Stimulated activated CD8-positive, alpha-beta memory T cell treated with anti-CD3 and anti-CD28 coated beads, Interleukin-7, amount 100 ng/mL, for 24 hours (primary cell): ENCODE results near the gene ZNF488.

Experiments
- DNase-seq: peaks from one replicate; pipeline ENCODE4 v3.0.0-alpha.2; 2020; ENCODE audit warnings: low read depth

The ZNF488 gene

GRCh38 chr10:47366181-47366631 is 17.9 kb downstream of the ZNF488 start:
- no peak for DNase-seq

DNA sequence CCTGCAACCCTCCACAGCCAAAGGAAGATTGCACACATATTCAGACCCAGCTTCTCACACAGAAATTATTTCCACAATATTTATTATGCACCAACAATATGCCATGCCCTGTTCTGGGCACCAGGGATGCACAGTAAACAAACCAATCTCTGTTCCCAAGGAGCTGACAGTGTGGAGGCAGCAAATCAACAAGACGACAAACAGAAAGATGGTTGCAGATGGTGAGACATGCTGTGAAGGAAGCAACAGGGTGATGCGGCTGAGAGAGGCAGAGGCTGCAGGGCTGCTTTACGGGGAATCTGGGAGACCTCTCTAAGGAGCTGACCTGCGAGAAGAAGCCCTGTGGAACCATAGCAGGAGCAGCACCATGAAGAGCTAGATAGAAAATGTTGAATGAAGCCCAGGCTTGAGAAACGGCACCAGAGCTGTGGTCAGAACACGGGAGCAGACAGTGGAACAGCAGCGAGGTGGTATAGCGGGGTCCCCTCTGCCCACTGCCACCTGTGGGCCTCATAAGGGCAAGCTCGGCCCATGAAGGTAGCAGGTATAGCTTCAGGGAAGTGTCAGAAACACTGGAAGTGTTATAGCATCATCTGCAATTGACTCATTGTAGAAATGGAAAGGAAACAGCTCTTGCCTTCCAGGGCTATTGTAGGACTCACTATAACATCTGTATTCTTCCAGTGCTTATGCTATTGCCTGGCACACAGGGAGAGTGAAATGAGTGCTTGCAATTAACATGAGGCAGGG is 18.5 kb downstream of the ZNF488 start:
- DNase-seq = no peak

- DNase-seq = no peak
Observed at GRCh38 chr10:47364911-47365310, 19.2 kb downstream of the ZNF488 start.

DNA sequence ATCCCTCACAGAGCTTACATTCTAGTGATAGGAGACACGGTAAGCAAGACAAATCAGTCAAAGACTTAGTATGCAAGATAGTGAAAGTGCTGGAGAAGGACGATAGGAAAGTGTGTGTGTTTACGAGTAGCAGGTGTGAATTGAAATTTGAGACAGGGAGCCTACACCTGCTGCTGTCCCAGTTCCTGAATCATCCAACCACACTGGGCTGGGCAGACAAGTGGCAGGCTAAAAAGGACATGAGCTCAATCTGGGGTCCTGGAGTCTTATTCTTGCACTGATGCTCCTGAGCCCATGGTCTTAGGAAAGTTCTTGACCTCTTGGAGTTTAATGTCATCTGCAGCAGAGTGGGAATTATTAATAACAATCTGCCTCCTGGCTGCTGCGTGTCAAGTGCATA is 19.7 kb downstream of the ZNF488 start:
- no peak for DNase-seq

- no peak for DNase-seq
Observed at GRCh38 chr10:47363781-47364180, 20.3 kb downstream of the ZNF488 start.

DNA sequence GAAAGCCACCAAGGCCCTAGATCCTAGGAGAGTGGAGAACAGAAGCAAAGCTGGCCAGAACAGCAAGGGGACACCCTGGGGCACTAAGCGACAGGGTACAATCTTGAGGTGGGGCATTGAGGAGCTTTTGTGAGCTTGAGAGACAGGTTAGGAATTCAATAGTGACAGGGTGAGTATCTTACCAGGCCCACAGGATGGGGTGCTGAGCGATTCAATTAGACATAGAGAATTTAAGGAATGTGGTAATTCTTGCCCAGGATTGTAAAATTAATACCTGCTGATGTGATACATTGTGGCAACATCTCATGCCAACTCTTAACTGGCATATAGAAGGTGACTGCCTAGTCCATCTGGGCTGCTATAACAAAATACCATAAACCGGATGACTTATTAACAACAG is 21.9 kb downstream of the ZNF488 start:
- DNase-seq = no peak

DNA sequence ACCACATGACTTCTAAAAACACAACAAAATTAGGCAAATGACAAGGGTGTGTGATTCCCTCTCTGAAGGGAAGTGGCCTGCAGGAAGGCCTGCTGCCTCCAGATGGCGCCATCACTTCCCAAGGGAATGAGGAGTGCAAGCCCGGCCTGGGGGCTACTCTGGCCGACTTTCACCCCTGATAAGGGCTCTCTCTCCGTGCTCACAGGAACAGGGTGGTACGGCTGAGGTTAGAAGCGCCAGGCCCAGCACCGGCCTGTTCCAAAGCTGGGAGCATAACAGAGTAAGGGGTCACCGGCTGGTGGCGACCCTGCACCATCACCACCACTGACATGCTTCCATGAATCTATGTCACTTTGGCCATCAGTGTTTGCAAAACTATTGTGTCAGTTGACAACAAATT is 22.8 kb downstream of the ZNF488 start:
- peak; percentile 8 for DNase-seq

DNA sequence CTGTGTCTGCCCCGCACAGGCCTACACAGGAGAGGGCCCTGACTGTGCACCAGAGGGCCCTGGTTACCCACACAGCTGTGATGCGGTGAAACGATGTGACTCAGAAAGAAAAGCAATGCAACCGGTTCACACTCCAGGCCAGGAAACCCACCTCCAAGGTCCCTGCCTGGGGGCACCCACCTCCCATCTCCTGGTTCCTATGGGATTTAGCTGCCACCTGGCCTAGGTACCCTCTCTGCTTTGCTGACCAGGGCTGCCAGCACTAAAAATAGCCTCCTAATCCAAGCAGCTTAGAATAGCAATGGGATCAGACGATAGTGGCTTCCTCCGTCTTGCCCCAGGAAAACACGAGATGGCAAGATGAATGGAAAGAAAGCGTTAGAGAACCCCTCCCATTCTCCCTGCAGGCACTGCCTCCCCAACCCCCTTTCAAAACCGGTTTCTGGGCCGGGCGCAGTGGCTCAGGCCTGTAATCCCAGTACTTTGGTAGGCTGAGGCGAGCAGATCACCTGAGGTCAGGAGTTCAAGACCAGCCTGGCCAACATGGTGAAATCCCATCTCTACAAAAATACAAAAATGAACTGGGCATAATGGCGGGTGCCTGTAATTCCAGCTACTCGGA is 23.6 kb downstream of the ZNF488 start:
- DNase-seq = no peak

DNA sequence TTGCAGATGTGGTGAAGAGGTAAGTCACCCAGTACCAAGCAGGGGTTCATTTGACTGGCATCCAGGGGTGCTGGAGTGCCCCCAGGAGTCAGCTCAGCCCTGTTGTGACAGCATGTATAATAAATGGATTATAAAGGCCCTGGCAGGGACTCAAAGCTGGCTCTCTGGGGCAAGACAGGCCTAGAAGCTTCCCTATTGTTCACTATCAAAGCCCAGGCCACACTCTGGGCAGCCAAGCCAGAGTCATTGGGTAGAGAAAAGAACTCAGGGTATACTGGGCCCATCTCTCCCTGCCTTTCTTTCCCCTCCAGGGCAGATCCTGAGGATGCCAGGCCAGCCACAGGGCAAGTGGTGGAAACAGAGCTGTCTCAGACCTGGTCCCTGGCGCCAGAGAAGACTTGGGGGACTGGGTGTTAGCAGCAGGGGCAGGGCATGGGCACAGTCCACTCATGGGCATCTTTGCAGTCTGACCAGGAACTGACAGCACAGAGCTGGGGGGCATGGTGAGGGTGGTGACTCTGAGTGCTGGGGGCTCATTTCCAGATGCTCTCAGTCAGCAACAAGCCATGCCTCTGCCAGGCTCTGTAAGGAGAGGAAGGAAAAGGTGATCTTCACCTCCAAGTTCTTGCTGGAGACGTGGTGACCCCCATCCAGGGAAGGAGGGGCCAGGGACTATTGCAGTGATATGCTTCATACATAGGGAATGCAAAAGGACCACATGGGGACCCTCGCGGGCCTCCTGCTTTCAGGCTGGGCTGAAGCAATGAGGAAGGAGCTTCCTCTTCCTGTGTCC is 24.3 kb downstream of the ZNF488 start:
- no peak for DNase-seq

- no peak for DNase-seq
Observed at GRCh38 chr10:47359101-47359500, 25.0 kb downstream of the ZNF488 start.

- DNase-seq = no peak
Observed at GRCh38 chr10:47358457-47358856, 25.6 kb downstream of the ZNF488 start.

- DNase-seq = no peak
Observed at GRCh38 chr10:47357911-47358310, 26.2 kb downstream of the ZNF488 start.

DNA sequence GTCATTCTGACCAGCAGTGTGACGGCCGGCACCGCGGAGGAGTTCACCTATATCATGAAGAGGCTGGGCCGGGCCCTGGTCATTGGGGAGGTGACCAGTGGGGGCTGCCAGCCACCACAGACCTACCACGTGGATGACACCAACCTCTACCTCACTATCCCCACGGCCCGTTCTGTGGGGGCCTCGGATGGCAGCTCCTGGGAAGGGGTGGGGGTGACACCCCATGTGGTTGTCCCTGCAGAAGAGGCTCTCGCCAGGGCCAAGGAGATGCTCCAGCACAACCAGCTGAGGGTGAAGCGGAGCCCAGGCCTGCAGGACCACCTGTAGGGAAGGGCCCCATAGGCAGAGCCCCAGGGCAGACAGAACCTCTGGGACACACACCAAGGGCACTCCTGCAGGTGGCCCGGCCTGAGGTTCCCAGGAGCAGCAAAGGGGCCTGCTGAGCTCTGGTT is 26.9 kb downstream of the ZNF488 start:
- DNase-seq = no peak

GRCh38 chr10:47356708-47357107 is 27.4 kb downstream of the ZNF488 start:
- no peak for DNase-seq

- DNase-seq = no peak
Observed at GRCh38 chr10:47354900-47355299, 29.2 kb downstream of the ZNF488 start.

GRCh38 chr10:47354165-47354564 is 29.9 kb downstream of the ZNF488 start:
- DNase-seq = no peak

GRCh38 chr10:47353351-47353750 is 30.7 kb downstream of the ZNF488 start:
- DNase-seq = no peak

GRCh38 chr10:47351899-47352815 is 31.9 kb downstream of the ZNF488 start:
- no peak for DNase-seq

GRCh38 chr10:47350671-47351640 is 33.1 kb downstream of the ZNF488 start:
- no peak for DNase-seq

- no peak for DNase-seq
Observed at GRCh38 chr10:47349941-47350371, 34.1 kb downstream of the ZNF488 start.

DNA sequence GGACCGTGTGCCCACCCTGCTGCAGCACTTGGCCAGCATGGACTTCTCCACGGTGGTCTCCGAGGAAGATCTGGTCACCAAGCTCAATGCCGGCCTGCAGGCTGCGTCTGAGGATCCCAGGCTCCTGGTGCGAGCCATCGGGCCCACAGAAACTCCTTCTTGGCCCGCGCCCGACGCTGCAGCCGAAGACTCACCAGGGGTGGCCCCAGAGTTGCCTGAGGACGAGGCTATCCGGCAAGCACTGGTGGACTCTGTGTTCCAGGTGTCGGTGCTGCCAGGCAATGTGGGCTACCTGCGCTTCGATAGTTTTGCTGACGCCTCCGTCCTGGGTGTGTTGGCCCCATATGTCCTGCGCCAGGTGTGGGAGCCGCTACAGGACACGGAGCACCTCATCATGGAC is 34.6 kb downstream of the ZNF488 start:
- DNase-seq = no peak
